OCI-LY7 (cell line): ENCODE measurements around the gene SLC8A1.

Experiments used
- EZH2phosphoT487 ChIP-seq: fragments of 200-600 bp; sonication (generic); IDR thresholded peaks from 2 replicates; pipeline ENCODE4 v1.6.1; 2018; ENCODE audit warnings: low read depth, borderline replicate concordance, mild to moderate bottlenecking, mixed run types, antibody characterized with exemption, low read length, moderate library complexity, mixed read lengths
- TF ChIP-seq, protein P1 (sequence below): fragments of 200-600 bp; sonication (generic); conservative IDR thresholded peaks from 2 replicates; pipeline ENCODE4 v1.5.1; 2014; ENCODE audit warnings: mild to moderate bottlenecking, antibody characterized with exemption, low read length, moderate library complexity, mixed read lengths

- TF ChIP-seq, protein P1, sequence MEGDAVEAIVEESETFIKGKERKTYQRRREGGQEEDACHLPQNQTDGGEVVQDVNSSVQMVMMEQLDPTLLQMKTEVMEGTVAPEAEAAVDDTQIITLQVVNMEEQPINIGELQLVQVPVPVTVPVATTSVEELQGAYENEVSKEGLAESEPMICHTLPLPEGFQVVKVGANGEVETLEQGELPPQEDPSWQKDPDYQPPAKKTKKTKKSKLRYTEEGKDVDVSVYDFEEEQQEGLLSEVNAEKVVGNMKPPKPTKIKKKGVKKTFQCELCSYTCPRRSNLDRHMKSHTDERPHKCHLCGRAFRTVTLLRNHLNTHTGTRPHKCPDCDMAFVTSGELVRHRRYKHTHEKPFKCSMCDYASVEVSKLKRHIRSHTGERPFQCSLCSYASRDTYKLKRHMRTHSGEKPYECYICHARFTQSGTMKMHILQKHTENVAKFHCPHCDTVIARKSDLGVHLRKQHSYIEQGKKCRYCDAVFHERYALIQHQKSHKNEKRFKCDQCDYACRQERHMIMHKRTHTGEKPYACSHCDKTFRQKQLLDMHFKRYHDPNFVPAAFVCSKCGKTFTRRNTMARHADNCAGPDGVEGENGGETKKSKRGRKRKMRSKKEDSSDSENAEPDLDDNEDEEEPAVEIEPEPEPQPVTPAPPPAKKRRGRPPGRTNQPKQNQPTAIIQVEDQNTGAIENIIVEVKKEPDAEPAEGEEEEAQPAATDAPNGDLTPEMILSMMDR = no peak
- TF ChIP-seq EZH2phosphoT487 = no peak
These were observed 14.5 kb upstream of the SLC8A1 start for GRCh38 chr2:40466332-40466906.
